Body of pancreas (tissue), 4 donors: ENCODE measurements around the gene MGMT.

ENCODE experiments used
- POLR2A ChIP-seq, 3 donors: fragments of 450-650 bp; IDR thresholded peaks; one replicate each; pipeline ENCODE4 v1.6.1; 2016; ENCODE audit warnings: antibody characterized with exemption in 3 of 3, mild to moderate bottlenecking in 2 of 3
- TF ChIP-seq, protein P1 (sequence below), 7 experiments: fragments of 450-650 bp in 4 of 7; fragments of 200-600 bp in 3 of 7; sonication (generic) in 3 of 7; IDR thresholded peaks; one replicate each; pipeline ENCODE4 v1.5.1; 2016 to 2019; ENCODE audit warnings: antibody characterized with exemption in 7 of 7

DNA sequence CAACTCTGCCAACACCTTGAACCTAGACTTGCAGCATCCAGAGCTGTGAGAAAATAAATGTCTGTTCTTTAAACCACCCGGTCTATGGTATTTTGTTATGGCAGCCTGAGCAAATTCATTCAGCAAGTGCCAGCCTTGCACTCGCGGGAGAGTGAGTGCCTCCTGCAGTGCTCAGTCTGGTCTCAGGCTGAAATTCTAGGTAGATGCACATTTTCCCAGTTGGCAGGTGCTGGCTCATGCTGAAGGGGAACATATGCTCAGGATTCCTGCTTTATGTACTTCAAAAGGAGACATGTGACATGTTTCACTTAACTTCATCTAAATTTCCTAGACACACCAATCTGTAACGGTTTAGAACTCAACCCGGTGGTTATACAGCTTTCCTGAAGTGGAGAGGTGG, 170.8 kb downstream of the MGMT start:
- TF ChIP-seq, protein P1, sequence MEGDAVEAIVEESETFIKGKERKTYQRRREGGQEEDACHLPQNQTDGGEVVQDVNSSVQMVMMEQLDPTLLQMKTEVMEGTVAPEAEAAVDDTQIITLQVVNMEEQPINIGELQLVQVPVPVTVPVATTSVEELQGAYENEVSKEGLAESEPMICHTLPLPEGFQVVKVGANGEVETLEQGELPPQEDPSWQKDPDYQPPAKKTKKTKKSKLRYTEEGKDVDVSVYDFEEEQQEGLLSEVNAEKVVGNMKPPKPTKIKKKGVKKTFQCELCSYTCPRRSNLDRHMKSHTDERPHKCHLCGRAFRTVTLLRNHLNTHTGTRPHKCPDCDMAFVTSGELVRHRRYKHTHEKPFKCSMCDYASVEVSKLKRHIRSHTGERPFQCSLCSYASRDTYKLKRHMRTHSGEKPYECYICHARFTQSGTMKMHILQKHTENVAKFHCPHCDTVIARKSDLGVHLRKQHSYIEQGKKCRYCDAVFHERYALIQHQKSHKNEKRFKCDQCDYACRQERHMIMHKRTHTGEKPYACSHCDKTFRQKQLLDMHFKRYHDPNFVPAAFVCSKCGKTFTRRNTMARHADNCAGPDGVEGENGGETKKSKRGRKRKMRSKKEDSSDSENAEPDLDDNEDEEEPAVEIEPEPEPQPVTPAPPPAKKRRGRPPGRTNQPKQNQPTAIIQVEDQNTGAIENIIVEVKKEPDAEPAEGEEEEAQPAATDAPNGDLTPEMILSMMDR (IDR thresholded peaks at IDR 0.05) = no peak
- no peak for TF ChIP-seq POLR2A (IDR thresholded peaks at IDR 0.05)
